Loucy (cell line): ENCODE data around the gene MAIP1.

ENCODE experiments used
- H2AFZ ChIP-seq: fragments of 200-600 bp; sonication (generic); 2 replicates; pipeline ENCODE4 v1.6.0; 2016; ENCODE audit warnings: antibody characterized with exemption, mild to moderate bottlenecking, low read length, moderate library complexity
- H3F3A ChIP-seq: fragments of 200-600 bp; 2 replicates; pipeline ENCODE4 v1.6.0; 2016; ENCODE audit warnings: antibody characterized with exemption, low read depth, mild to moderate bottlenecking
- H3K27me3 ChIP-seq: fragments of 200-600 bp; sonication (generic); 2 replicates; pipeline ENCODE4 v1.6.1; 2014; ENCODE audit warnings: low read length, mild to moderate bottlenecking; ENCODE audit not compliant: insufficient read depth, poor library complexity, severe bottlenecking
- H3K36me3 ChIP-seq: fragments of 200-600 bp; sonication (generic); 2 replicates; pipeline ENCODE4 v1.6.1; 2016; ENCODE audit warnings: low read length; ENCODE audit not compliant: insufficient read depth
- H3K4me1 ChIP-seq: fragments of 200-600 bp; sonication (generic); 2 replicates; pipeline ENCODE4 v1.5.1; 2014; ENCODE audit warnings: low read length, mild to moderate bottlenecking; ENCODE audit not compliant: insufficient read depth, poor library complexity, severe bottlenecking
- H3K4me2 ChIP-seq: fragments of 200-600 bp; sonication (generic); 2 replicates; pipeline ENCODE4 v1.6.0; 2014; ENCODE audit warnings: antibody characterized with exemption, low read length, low read depth, mild to moderate bottlenecking; ENCODE audit not compliant: poor library complexity, severe bottlenecking
- H3K4me3 ChIP-seq: fragments of 200-600 bp; sonication (generic); 2 replicates; pipeline ENCODE4 v1.5.1; 2014; ENCODE audit warnings: low read length, mild to moderate bottlenecking, mixed read lengths; ENCODE audit not compliant: poor library complexity, severe bottlenecking
- H3K79me2 ChIP-seq: fragments of 200-600 bp; sonication (generic); 2 replicates; pipeline ENCODE4 v1.6.1; 2014; ENCODE audit warnings: low read length; ENCODE audit not compliant: insufficient read depth
- H3K9ac ChIP-seq: fragments of 200-600 bp; sonication (generic); 2 replicates; pipeline ENCODE4 v1.6.0; 2014; ENCODE audit warnings: mild to moderate bottlenecking, low read depth, low read length, moderate library complexity; ENCODE audit not compliant: poor library complexity, severe bottlenecking
- H3K9me2 ChIP-seq: fragments of 200-600 bp; sonication (generic); replicated peaks from 2 replicates; pipeline ENCODE4 v1.6.1; 2016; ENCODE audit warnings: low read depth, low read length, mixed read lengths
- H3K9me3 ChIP-seq: fragments of 200-600 bp; sonication (generic); 2 replicates; pipeline ENCODE4 v1.6.1; 2014; ENCODE audit warnings: mild to moderate bottlenecking, antibody characterized with exemption, low read length, low read depth; ENCODE audit not compliant: insufficient read depth
- H4K20me1 ChIP-seq: fragments of 200-600 bp; sonication (generic); 2 replicates; pipeline ENCODE4 v1.6.0; 2014; ENCODE audit warnings: antibody characterized with exemption, low read length, mild to moderate bottlenecking; ENCODE audit not compliant: insufficient read depth, poor library complexity, severe bottlenecking
- EZH2phosphoT487 ChIP-seq: fragments of 200-600 bp; IDR thresholded peaks from 2 replicates; pipeline ENCODE4 v1.6.1; 2018; ENCODE audit warnings: antibody characterized with exemption, mild to moderate bottlenecking, moderate library complexity, borderline replicate concordance
- TF ChIP-seq, protein P1 (sequence below): fragments of 200-600 bp; sonication (generic); conservative IDR thresholded peaks from 2 replicates; pipeline ENCODE4 v1.5.1; 2014; ENCODE audit warnings: mild to moderate bottlenecking, antibody characterized with exemption, low read length

Gene MAIP1

DNA sequence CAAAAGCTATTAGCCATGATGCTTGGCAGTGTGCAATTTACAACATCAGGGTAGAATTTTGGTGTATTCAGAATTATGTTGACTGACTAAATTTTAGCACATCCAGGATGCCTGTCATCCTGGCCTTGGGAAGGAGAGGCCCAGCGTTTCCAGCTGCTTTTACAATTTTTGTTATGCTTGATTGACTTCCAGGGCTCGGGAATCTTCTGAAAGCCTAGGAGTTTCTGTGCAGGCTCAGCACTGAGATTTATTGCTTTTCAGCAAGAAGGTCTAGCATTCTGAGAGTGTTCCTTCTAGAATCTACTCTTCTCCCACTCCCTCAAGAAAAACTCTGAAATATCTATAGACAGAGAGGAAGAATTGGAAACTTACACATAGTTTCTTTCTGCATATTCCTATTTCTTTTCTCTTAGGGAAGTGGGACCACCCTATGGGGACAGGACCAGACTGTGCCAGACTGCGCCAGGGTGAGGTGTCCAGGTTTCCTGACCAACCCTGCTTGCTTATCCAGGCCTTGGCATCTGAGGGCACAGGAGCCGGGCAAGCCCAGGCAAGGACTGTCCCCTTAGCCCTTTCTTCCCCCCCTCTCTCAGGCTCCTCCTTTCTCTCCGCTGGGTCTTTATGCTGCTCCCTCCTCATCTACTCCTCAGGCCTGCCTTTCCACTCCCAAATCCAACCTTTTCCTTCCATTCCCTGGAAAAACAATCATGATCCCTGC lies 26.9 kb downstream of the MAIP1 start:
- no peaks in the 10 kb centered on the region for H3K79me2 ChIP-seq
- H3K4me3 ChIP-seq, result no peak overlapping the region
- H3K4me1 ChIP-seq, result peaks cover 20% of the 10 kb centered on the region
- TF ChIP-seq EZH2phosphoT487, result no peak
- TF ChIP-seq, protein P1, sequence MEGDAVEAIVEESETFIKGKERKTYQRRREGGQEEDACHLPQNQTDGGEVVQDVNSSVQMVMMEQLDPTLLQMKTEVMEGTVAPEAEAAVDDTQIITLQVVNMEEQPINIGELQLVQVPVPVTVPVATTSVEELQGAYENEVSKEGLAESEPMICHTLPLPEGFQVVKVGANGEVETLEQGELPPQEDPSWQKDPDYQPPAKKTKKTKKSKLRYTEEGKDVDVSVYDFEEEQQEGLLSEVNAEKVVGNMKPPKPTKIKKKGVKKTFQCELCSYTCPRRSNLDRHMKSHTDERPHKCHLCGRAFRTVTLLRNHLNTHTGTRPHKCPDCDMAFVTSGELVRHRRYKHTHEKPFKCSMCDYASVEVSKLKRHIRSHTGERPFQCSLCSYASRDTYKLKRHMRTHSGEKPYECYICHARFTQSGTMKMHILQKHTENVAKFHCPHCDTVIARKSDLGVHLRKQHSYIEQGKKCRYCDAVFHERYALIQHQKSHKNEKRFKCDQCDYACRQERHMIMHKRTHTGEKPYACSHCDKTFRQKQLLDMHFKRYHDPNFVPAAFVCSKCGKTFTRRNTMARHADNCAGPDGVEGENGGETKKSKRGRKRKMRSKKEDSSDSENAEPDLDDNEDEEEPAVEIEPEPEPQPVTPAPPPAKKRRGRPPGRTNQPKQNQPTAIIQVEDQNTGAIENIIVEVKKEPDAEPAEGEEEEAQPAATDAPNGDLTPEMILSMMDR, result no peak
- H3K27me3 ChIP-seq, result peaks cover 19% of the 10 kb centered on the region
- no peak overlapping the region for H3K4me2 ChIP-seq
- peaks cover under 1% of the 10 kb centered on the region; the same call in 1 of the 2 replicates for H3F3A ChIP-seq
- no peaks in the 10 kb centered on the region for H3K9me3 ChIP-seq
- no peak overlapping the region for H2AFZ ChIP-seq
- no peaks in the 10 kb centered on the region for H3K36me3 ChIP-seq
- no peaks in the 10 kb centered on the region for H4K20me1 ChIP-seq
- H3K9me2 ChIP-seq, result no peaks in the 10 kb centered on the region
- H3K9ac ChIP-seq, result no peak overlapping the region

DNA sequence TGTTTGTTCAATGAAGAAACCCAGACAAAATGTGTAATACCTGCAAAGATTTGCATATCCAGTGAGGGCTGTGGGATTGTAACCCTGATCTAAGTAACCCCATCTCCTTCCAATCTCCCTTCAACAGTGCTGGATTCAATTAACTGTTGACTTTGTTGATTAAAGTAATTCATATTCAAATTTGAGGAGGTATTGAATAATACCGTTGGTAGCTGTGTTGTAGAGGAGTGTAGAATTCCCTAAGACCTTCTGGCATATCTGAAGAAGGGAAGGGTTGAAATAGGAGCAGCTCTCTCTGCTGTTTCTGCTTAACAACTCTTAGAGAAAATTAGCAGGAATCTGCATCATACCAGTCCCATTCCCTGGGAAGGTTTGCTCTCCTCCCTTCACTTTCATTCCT lies 28.2 kb downstream of the MAIP1 start:
- Histone ChIP-seq H3K9me3 (no peaks in the 10 kb centered on the region), H4K20me1 (no peaks in the 10 kb centered on the region), H3K27me3 (peaks cover 19% of the 10 kb centered on the region), H3F3A (peaks cover 3% of the 10 kb centered on the region; the same call in 1 of the 2 replicates), H3K4me1 (peaks cover 27% of the 10 kb centered on the region), H3K9ac (no peak overlapping the region), H3K4me2 (no peak overlapping the region), H2AFZ (no peak overlapping the region), H3K4me3 (no peak overlapping the region), H3K9me2 (no peaks in the 10 kb centered on the region), H3K36me3 (no peaks in the 10 kb centered on the region), H3K79me2 (no peaks in the 10 kb centered on the region)
- TF ChIP-seq, protein P1, result no peak
- no peak for TF ChIP-seq EZH2phosphoT487

DNA sequence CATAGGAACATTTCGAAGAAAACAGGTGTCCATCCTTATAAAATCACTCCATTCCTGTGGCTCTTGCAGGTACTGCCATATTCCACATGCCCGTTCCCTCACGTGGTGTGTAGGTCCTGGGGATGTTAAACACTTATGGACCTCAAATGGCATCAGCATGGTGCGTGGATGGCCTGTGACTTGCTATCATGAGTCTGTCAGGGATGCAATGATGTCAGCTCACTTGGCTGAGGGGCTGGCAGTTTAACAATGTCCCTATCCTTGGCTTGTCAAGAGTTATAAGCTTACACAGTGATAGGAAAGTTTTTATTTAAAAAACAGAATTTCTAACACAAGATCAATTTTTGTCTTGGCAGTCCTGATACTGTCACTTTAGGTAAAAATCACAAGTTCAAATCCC lies 28.8 kb downstream of the MAIP1 start:
- Histone ChIP-seq H3K9ac (no peak overlapping the region), H3K4me1 (peaks cover 33% of the 10 kb centered on the region), H3K36me3 (no peaks in the 10 kb centered on the region), H3K9me3 (no peaks in the 10 kb centered on the region), H3K4me2 (no peak overlapping the region), H3K79me2 (no peaks in the 10 kb centered on the region), H3K9me2 (no peaks in the 10 kb centered on the region), H3K27me3 (peaks cover 19% of the 10 kb centered on the region), H3F3A (peaks cover 3% of the 10 kb centered on the region; the same call in 1 of the 2 replicates), H2AFZ (no peak overlapping the region), H3K4me3 (no peak overlapping the region), H4K20me1 (no peaks in the 10 kb centered on the region)
- TF ChIP-seq EZH2phosphoT487, result no peak
- TF ChIP-seq, protein P1, result no peak
